OCI-LY1 (cell line): ENCODE measurements around the gene ACSL1.

Experiments used
- CTCF ChIP-seq: fragments of 200-600 bp; sonication (generic), shearing (Covaris generic); IDR thresholded peaks from 2 replicates; pipeline ENCODE4 v1.5.1; 2017; ENCODE audit warnings: mild to moderate bottlenecking, antibody characterized with exemption, low read length, moderate library complexity, mixed read lengths
- EZH2 ChIP-seq: fragments of 200-600 bp; sonication (generic), shearing (Covaris generic); IDR thresholded peaks from 2 replicates; pipeline ENCODE4 v1.8.0; 2017; ENCODE audit warnings: borderline replicate concordance, mixed run types, mild to moderate bottlenecking, antibody characterized with exemption, low read length, moderate library complexity, mixed read lengths

GRCh38 chr4:184824776-184825084 is 1.0 kb downstream of the ACSL1 start:
- TF ChIP-seq CTCF: no peak
- no peak for TF ChIP-seq EZH2
